ENCODE data around the gene KLRF2. TPM values are rescaled to one million over a fixed set of nuclear protein-coding genes. Genes with fewer than 3 reads are reported as not detected.

The KLRF2 gene
- total RNA-seq, 4 donors from 2014 or later = not detected

GRCh38 chr12:9932270-9932669 lies 51.0 kb downstream of the KLRF2 start, which contains the start of gene CLEC2A:
Gene CLEC2A (minus strand): TSS chr12:9932370. CDS start chr12:9932329, 41 bp downstream.
- H3K4me1 ChIP-seq = no peaks in the 10 kb centered on the region
- 78% methylated on average over 6 of the region's 6 CpGs for WGBS
- no peak for DNase-seq (ENCODE audit: extremely low spot score)
- H3K36me3 ChIP-seq = no peaks in the 10 kb centered on the region
- no peak within 1 kb of the TSS for H3K27ac ChIP-seq (replicated peaks in 1 of 4)
- no peak for TF ChIP-seq POLR2A (IDR thresholded peaks at IDR 0.05; ENCODE audit: low read depth)
- TF ChIP-seq, protein P1, sequence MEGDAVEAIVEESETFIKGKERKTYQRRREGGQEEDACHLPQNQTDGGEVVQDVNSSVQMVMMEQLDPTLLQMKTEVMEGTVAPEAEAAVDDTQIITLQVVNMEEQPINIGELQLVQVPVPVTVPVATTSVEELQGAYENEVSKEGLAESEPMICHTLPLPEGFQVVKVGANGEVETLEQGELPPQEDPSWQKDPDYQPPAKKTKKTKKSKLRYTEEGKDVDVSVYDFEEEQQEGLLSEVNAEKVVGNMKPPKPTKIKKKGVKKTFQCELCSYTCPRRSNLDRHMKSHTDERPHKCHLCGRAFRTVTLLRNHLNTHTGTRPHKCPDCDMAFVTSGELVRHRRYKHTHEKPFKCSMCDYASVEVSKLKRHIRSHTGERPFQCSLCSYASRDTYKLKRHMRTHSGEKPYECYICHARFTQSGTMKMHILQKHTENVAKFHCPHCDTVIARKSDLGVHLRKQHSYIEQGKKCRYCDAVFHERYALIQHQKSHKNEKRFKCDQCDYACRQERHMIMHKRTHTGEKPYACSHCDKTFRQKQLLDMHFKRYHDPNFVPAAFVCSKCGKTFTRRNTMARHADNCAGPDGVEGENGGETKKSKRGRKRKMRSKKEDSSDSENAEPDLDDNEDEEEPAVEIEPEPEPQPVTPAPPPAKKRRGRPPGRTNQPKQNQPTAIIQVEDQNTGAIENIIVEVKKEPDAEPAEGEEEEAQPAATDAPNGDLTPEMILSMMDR (IDR thresholded peaks at IDR 0.05) = no peak
- TF ChIP-seq POLR2AphosphoS5 (IDR thresholded peaks at IDR 0.05) = no peak
- TF ChIP-seq EP300 (IDR thresholded peaks at IDR 0.05) = no peak
- no peaks in the 10 kb centered on the region for H3K27me3 ChIP-seq
- no peak within 1 kb of the TSS for H3K4me3 ChIP-seq
- intact Hi-C loops (cut with DNase I) = no loop called here
- no peaks in the 10 kb centered on the region for H3K9me3 ChIP-seq

DNA sequence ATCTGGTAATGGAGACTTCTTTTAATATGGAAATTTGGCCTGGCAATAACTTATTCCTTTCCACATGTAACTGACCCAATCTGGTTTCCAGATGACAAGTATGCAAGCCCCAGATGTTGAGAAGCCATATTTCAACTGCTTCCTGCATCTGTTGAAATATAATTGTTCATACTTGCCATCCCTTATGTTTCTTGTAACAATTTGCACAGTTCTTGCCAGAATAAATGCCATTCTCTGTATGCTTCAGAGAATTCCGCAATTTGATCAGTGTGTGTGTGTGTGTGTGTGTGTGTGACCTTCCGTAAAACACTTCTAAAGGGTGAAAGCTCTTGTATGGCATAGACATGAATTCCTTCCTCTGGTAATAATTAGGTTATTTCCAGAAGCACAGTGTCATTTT lies 52.7 kb downstream of the KLRF2 start:
- H3K9me3 ChIP-seq = no peaks in the 10 kb centered on the region
- TF ChIP-seq, protein P1 (IDR thresholded peaks at IDR 0.05) = no peak
- TF ChIP-seq EP300 (IDR thresholded peaks at IDR 0.05) (no peak), POLR2AphosphoS5 (IDR thresholded peaks at IDR 0.05) (no peak), POLR2A (IDR thresholded peaks at IDR 0.05; ENCODE audit: low read depth) (no peak)
- WGBS = 66% methylated on average over 2 of the region's 2 CpGs
- intact Hi-C loops (cut with DNase I) = no loop called here
- H3K27ac ChIP-seq (replicated peaks in 1 of 4) = no peak overlapping the region
- H3K27me3 ChIP-seq = peaks cover 0 to 3% (median 0%) of the 10 kb centered on the region in 4 donors
- H3K4me3 ChIP-seq = no peak overlapping the region
- H3K36me3 ChIP-seq = no peaks in the 10 kb centered on the region
- DNase-seq (ENCODE audit: extremely low spot score) = no peak
- H3K4me1 ChIP-seq = no peaks in the 10 kb centered on the region

DNA sequence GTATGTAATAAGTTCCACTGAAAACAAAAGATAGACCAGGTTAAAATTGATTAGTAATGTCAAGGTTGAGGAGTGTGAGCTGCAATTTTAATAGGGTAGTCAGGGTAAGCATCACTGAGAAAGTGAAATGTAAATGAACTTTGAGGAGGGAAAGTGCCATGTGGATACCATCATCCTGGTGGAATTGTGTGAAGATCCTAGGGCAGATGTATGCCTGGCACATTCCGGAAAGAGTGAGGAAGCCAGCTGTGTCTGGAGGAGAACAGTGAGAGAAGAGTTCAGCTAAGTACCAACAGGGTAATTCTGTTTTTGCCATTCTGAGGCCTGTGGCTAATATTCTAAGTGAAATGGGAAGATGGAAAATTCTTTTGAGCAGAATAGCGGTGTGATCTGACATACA lies 53.7 kb downstream of the KLRF2 start:
- no peak overlapping the region for H3K27ac ChIP-seq (replicated peaks in 1 of 4)
- peaks cover 0 to 8% (median 0%) of the 10 kb centered on the region in 4 donors for H3K27me3 ChIP-seq
- intact Hi-C loops (cut with DNase I) = no loop called here
- H3K4me1 ChIP-seq = no peaks in the 10 kb centered on the region
- DNase-seq (ENCODE audit: extremely low spot score) = no peak
- no peak for TF ChIP-seq EP300 (IDR thresholded peaks at IDR 0.05)
- no peak for TF ChIP-seq POLR2AphosphoS5 (IDR thresholded peaks at IDR 0.05)
- TF ChIP-seq, protein P1 (IDR thresholded peaks at IDR 0.05) = no peak
- TF ChIP-seq POLR2A (IDR thresholded peaks at IDR 0.05; ENCODE audit: low read depth) = no peak
- no peak overlapping the region for H3K4me3 ChIP-seq
- H3K9me3 ChIP-seq = no peaks in the 10 kb centered on the region
- no peaks in the 10 kb centered on the region for H3K36me3 ChIP-seq
- WGBS = 89% methylated on average over 2 of the region's 2 CpGs

DNA sequence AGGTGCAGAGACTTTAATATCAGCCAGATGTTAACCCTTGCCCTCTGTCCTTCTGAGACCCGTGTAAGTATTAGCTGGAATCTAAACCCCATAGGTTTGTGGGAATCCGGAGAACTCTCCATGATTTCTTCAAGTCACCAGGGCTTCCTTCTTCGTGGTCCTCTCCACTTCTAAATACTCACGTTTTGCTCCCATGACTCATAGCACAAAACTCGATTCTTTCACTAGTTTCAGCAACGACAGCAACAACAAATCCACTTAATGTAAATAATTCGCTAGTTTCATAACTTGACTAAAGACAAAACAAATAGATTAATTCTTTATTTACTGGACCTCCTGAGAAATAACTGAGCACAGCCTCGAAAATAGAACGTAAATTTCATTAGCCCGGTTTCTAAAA lies 55.3 kb downstream of the KLRF2 start:
- no peak for DNase-seq (ENCODE audit: extremely low spot score)
- intact Hi-C loops (cut with DNase I) = no loop called here
- Histone ChIP-seq H3K27me3 (peaks cover 0 to 8% (median 0%) of the 10 kb centered on the region in 4 donors), H3K36me3 (no peaks in the 10 kb centered on the region), H3K27ac (replicated peaks in 1 of 4) (no peak overlapping the region), H3K4me3 (no peak overlapping the region), H3K9me3 (no peaks in the 10 kb centered on the region), H3K4me1 (no peaks in the 10 kb centered on the region)
- no peak for TF ChIP-seq POLR2AphosphoS5 (IDR thresholded peaks at IDR 0.05)
- TF ChIP-seq, protein P1 (IDR thresholded peaks at IDR 0.05) = no peak
- no peak for TF ChIP-seq EP300 (IDR thresholded peaks at IDR 0.05)
- no peak for TF ChIP-seq POLR2A (IDR thresholded peaks at IDR 0.05; ENCODE audit: low read depth)
- WGBS = 72% methylated on average over 10 of the region's 10 CpGs

DNA sequence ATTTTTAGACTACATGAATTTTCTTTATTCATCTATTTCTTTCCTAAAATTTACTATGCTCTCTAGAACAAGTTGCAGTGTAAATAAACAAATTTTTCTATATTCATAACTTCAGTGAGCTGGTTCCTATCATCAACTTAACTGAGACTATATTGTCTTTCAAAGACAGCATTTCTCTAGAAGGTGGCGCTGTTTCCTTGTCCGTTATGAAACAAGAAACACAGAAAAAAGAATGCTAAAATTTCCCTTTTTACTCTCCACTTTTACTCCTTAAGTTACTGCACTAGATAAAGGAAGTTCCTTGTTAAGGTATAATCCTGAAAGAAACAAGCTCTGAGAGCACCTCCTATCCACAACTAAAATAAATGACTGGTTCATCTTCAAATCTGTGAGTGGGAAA lies 59.1 kb downstream of the KLRF2 start:
- no peak for DNase-seq (ENCODE audit: extremely low spot score)
- intact Hi-C loops (cut with DNase I) = no loop called here
- no peaks in the 10 kb centered on the region for H3K4me1 ChIP-seq
- no peaks in the 10 kb centered on the region for H3K9me3 ChIP-seq
- H3K27me3 ChIP-seq = peaks cover 0 to 13% (median 0%) of the 10 kb centered on the region in 4 donors
- no peak overlapping the region for H3K4me3 ChIP-seq
- no peak overlapping the region for H3K27ac ChIP-seq (replicated peaks in 1 of 4)
- no peaks in the 10 kb centered on the region for H3K36me3 ChIP-seq
- 29% methylated on average over 2 of the region's 2 CpGs for WGBS
- TF ChIP-seq EP300 (IDR thresholded peaks at IDR 0.05) (no peak), POLR2AphosphoS5 (IDR thresholded peaks at IDR 0.05) (no peak), POLR2A (IDR thresholded peaks at IDR 0.05; ENCODE audit: low read depth) (no peak)
- TF ChIP-seq, protein P1 (IDR thresholded peaks at IDR 0.05) = no peak

Data from esophagus muscularis mucosa (tissue), 4 donors.